ENCODE measurements around the gene RTL1. TPM values are rescaled to one million over a fixed set of nuclear protein-coding genes. Genes with fewer than 3 reads are reported as not detected.
A peak's percentile ranks its signal among the peaks of the same experiment; 100 is the strongest.

The RTL1 gene
- total RNA-seq, 1 donor from 2014 or later: 46.9 TPM

- peak; percentile 64 for DNase-seq
Observed at GRCh38 chr14:100898935-100899883, 4.3 kb downstream of the RTL1 start.

GRCh38 chr14:100898465-100898864, 5.1 kb downstream of the RTL1 start:
- no peak for DNase-seq

GRCh38 chr14:100896369-100897060, 7.0 kb downstream of the RTL1 start:
- peak; percentile 55 for DNase-seq

GRCh38 chr14:100895411-100895810, 8.1 kb downstream of the RTL1 start:
- no peak for DNase-seq

- DNase-seq: no peak
Observed at GRCh38 chr14:100894416-100894815, 9.1 kb downstream of the RTL1 start.

- no peak for DNase-seq
Observed at GRCh38 chr14:100893760-100894159, 9.8 kb downstream of the RTL1 start.

GRCh38 chr14:100893228-100893601, 10.3 kb downstream of the RTL1 start:
- DNase-seq: no peak

- DNase-seq: no peak
Observed at GRCh38 chr14:100892496-100893227, 10.9 kb downstream of the RTL1 start.

- no peak for DNase-seq
Observed at GRCh38 chr14:100891501-100892445, 11.7 kb downstream of the RTL1 start.

- DNase-seq: no peak
Observed at GRCh38 chr14:100891051-100891450, 12.5 kb downstream of the RTL1 start.

- no peak for DNase-seq
Observed at GRCh38 chr14:100890061-100890850, 13.3 kb downstream of the RTL1 start.

GRCh38 chr14:100889641-100890040, 13.9 kb downstream of the RTL1 start:
- DNase-seq: no peak

GRCh38 chr14:100888789-100889315, 14.7 kb downstream of the RTL1 start:
- no peak for DNase-seq

GRCh38 chr14:100887728-100888335, 15.7 kb downstream of the RTL1 start:
- peak; percentile 75 for DNase-seq

- DNase-seq: peak; percentile 69
Observed at GRCh38 chr14:100885617-100886016, 17.9 kb downstream of the RTL1 start.

GRCh38 chr14:100885196-100885595, 18.3 kb downstream of the RTL1 start:
- DNase-seq: no peak

GRCh38 chr14:100884456-100884855, 19.1 kb downstream of the RTL1 start:
- DNase-seq: no peak

GRCh38 chr14:100883789-100884101, 19.8 kb downstream of the RTL1 start:
- no peak for DNase-seq

GRCh38 chr14:100882991-100883788, 20.3 kb downstream of the RTL1 start:
- DNase-seq: no peak
